GM23338 (cell line): ENCODE measurements around the gene PSPN.

ENCODE experiments used
- CTCF ChIP-seq, 2 experiments: fragments of 200-600 bp in 1 of 2; sonication (generic) in 1 of 2; conservative IDR thresholded peaks; 2 replicates each; pipeline versions ENCODE4 v1.5.1 to v1.6.1; 2016 to 2017; ENCODE audit warnings: antibody characterized with exemption in 2 of 2, low read depth in 2 of 2, mild to moderate bottlenecking in 2 of 2, moderate library complexity in 1 of 2
- EZH2 ChIP-seq: fragments of 200-600 bp; sonication (generic); IDR thresholded peaks from one replicate; pipeline ENCODE4 v1.8.0; 2017; ENCODE audit warnings: antibody characterized with exemption, mild to moderate bottlenecking, low read depth; ENCODE audit not compliant: unreplicated experiment
- EZH2phosphoT487 ChIP-seq: fragments of 200-600 bp; sonication (generic); IDR thresholded peaks from one replicate; pipeline ENCODE4 v1.8.1; 2018; ENCODE audit warnings: antibody characterized with exemption; ENCODE audit not compliant: unreplicated experiment
- NANOG ChIP-seq: IDR thresholded peaks from 2 replicates; pipeline ENCODE4 v1.6.1; 2016; ENCODE audit warnings: antibody characterized with exemption, borderline replicate concordance
- POLR2AphosphoS5 ChIP-seq: IDR thresholded peaks from 2 replicates; pipeline ENCODE4 v1.6.1; 2016; ENCODE audit warnings: antibody characterized with exemption, low read depth
- ZNF331 ChIP-seq: fragments of 250-450 bp; sonication (Bioruptor Pico); IDR thresholded peaks from 2 replicates; pipeline ENCODE4 v1.5.0; 2020; ENCODE audit warnings: low read depth, mild to moderate bottlenecking, moderate library complexity

DNA sequence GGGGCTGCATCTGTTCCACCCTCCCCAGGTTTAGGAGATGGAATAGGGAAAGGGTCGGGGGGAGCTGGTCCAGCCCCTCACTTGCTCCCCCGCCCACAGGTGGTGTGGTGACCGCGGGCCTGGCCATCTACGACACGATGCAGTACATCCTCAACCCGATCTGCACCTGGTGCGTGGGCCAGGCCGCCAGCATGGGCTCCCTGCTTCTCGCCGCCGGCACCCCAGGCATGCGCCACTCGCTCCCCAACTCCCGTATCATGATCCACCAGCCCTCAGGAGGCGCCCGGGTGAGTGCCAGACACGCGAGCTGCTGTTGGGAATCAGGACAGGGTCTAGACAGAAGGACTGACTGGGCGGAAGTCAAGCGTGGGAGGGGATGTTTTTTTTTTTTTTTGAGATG, 11.4 kb downstream of the PSPN start:
- TF ChIP-seq ZNF331 (CRISPR knock-in tag) (no peak), CTCF (conservative IDR thresholded peaks at IDR 0.05; ENCODE audit: low read depth in 2 of 2) (no peak), NANOG (no peak), EZH2 (no peak), EZH2phosphoT487 (no peak), POLR2AphosphoS5 (no peak)
